Endodermal cell (in vitro differentiated cells): Measurements from ENCODE around the gene KARS1. TPM values are rescaled to one million over a fixed set of nuclear protein-coding genes. Genes with fewer than 3 reads are reported as not detected.

ENCODE experiments used
- DNase-seq: peaks from one replicate; pipeline ENCODE4 v3.0.0-alpha.2; 2017
- H3K27ac ChIP-seq: 2 replicates; pipeline ENCODE4 v1.5.1; 2013; ENCODE audit warnings: mild to moderate bottlenecking, low read depth, low read length, moderate library complexity
- H3K27me3 ChIP-seq: 2 replicates; pipeline ENCODE4 v1.6.1; 2013; ENCODE audit warnings: mild to moderate bottlenecking, low read length, moderate library complexity; ENCODE audit not compliant: insufficient read depth, control insufficient read depth, poor library complexity, severe bottlenecking
- H3K36me3 ChIP-seq: 2 replicates; pipeline ENCODE4 v1.7.0; 2013; ENCODE audit warnings: mild to moderate bottlenecking, low read length, moderate library complexity; ENCODE audit not compliant: control insufficient read depth, insufficient read depth
- H3K4me1 ChIP-seq: one replicate; pipeline ENCODE4 v1.7.0; 2013; ENCODE audit warnings: low read length; ENCODE audit not compliant: control insufficient read depth, insufficient read depth
- H3K4me3 ChIP-seq: 2 replicates; pipeline ENCODE4 v1.5.1; 2013; ENCODE audit warnings: mild to moderate bottlenecking, low read length, moderate library complexity
- H3K9ac ChIP-seq: 2 replicates; pipeline ENCODE4 v1.6.1; 2013; ENCODE audit warnings: mild to moderate bottlenecking, low read length, moderate library complexity; ENCODE audit not compliant: poor library complexity, severe bottlenecking; ENCODE audit errors: extremely low read depth
- H3K9me3 ChIP-seq: 2 replicates; pipeline ENCODE4 v1.6.1; 2013; ENCODE audit warnings: mild to moderate bottlenecking, low read length, moderate library complexity; ENCODE audit not compliant: control insufficient read depth
- H3K27ac Mint-ChIP-seq: 2 replicates; pipeline ENCODE4 v1.8.0; 2020; ENCODE audit warnings: mixed read lengths
- H3K27me3 Mint-ChIP-seq: 2 replicates; pipeline ENCODE4 v1.8.0; 2021; ENCODE audit warnings: mild to moderate bottlenecking, mixed read lengths; ENCODE audit not compliant: insufficient read depth
- H3K36me3 Mint-ChIP-seq: 2 replicates; pipeline ENCODE4 v1.8.0; 2020; ENCODE audit warnings: low read depth, mixed read lengths
- H3K4me1 Mint-ChIP-seq: 2 replicates; pipeline ENCODE4 v1.8.0; 2020; ENCODE audit warnings: mixed read lengths
- H3K4me3 Mint-ChIP-seq: 2 replicates; pipeline ENCODE4 v1.8.0; 2020; ENCODE audit warnings: mild to moderate bottlenecking, moderate library complexity, mixed read lengths
- H3K9me3 Mint-ChIP-seq: 2 replicates; pipeline ENCODE4 v1.8.0; 2020; ENCODE audit warnings: mild to moderate bottlenecking, mixed read lengths
- CTCF ChIP-seq: fragments of 200-600 bp; sonication (generic); conservative IDR thresholded peaks from 2 replicates; pipeline ENCODE4 v1.5.0; 2021; ENCODE audit warnings: antibody characterized with exemption, mild to moderate bottlenecking
- WGBS, 2 experiments: methylation state at CpG; one replicate each; pipeline versions ENCODE4 v1.1.5 to v1.1.7; 2013; ENCODE audit warnings: missing lambda C conversion rate in 2 of 2, mixed read lengths in 1 of 2; ENCODE audit not compliant: insufficient coverage in 1 of 2, insufficient read length in 1 of 2; 5-methylcytosine and 5-hydroxymethylcytosine counted together
- total RNA-seq, 2 donors: library from RNA; stranded (reverse); fragmentation: NEBNext Ultra II Directional in 1 of 2; extraction: Animal tissue kit (Norgen Biotek cat#: 25700) in 1 of 2; gene quantifications; 2 replicates in 1 of 2; 3 replicates in 1 of 2; pipeline ENCODE4 v1.2.1, GENCODE V29; 2021

The KARS1 gene
- total RNA-seq, 2 donors from 2014 or later: 141 to 168 TPM

DNA sequence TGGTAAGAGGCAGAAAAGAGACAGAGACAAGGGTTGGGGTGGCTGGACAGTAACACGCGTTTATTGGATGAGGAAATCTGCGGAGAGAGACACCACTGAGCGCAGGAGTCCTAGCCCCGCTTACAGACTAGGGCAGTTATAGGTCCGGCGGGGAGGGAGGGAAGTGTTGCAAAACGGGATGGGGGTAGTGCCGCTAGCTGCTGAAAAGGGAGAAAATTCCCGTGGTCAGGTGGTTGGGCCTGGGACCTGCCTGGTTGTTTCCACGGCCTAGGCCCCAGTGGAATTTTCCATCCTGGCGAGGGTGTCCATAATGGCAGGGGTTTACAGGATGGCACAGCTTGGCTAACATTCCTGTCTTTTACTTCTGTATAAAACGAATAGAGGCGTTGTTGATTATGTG is 34.8 kb upstream of the KARS1 start:
- H3K4me1 Mint-ChIP-seq: peaks cover 3% of the 10 kb centered on the region
- H3K4me3 ChIP-seq: no peak overlapping the region

GRCh38 chr16:75679366-75679765 is 31.9 kb upstream of the KARS1 start:
- no peak overlapping the region for H3K27ac Mint-ChIP-seq
- Histone ChIP-seq H3K27me3 (no peaks in the 10 kb centered on the region), H3K36me3 (no peaks in the 10 kb centered on the region), H3K27ac (no peak overlapping the region), H3K9ac (no peak overlapping the region), H3K9me3 (peaks cover 25% of the 10 kb centered on the region), H3K4me3 (no peak overlapping the region), H3K4me1 (no peaks in the 10 kb centered on the region)
- peaks cover 3% of the 10 kb centered on the region for H3K4me1 Mint-ChIP-seq
- H3K36me3 Mint-ChIP-seq: peaks cover 5% of the 10 kb centered on the region
- H3K27me3 Mint-ChIP-seq: no peaks in the 10 kb centered on the region
- WGBS, 2 experiments: 91 to 92% methylated on average over 5 of the region's 5 CpGs
- DNase-seq: no peak
- peaks cover 32% of the 10 kb centered on the region for H3K9me3 Mint-ChIP-seq
- H3K4me3 Mint-ChIP-seq: no peak overlapping the region
- no peak for TF ChIP-seq CTCF

More for the DNA sequence above, 34.8 kb upstream of the KARS1 start:
- Histone ChIP-seq H3K27ac (no peak overlapping the region), H3K9me3 (peaks cover 51% of the 10 kb centered on the region), H3K9ac (no peak overlapping the region), H3K36me3 (no peaks in the 10 kb centered on the region), H3K27me3 (no peaks in the 10 kb centered on the region), H3K4me1 (no peaks in the 10 kb centered on the region)
- H3K4me3 Mint-ChIP-seq: no peak overlapping the region
- no peak for DNase-seq
- H3K27me3 Mint-ChIP-seq: no peaks in the 10 kb centered on the region
- no peak overlapping the region for H3K27ac Mint-ChIP-seq
- peaks cover 51% of the 10 kb centered on the region for H3K9me3 Mint-ChIP-seq
- H3K36me3 Mint-ChIP-seq: peaks cover 5% of the 10 kb centered on the region
- WGBS, 2 experiments: 90 to 91% methylated on average over 14 of the region's 14 CpGs
- TF ChIP-seq CTCF: no peak

DNA sequence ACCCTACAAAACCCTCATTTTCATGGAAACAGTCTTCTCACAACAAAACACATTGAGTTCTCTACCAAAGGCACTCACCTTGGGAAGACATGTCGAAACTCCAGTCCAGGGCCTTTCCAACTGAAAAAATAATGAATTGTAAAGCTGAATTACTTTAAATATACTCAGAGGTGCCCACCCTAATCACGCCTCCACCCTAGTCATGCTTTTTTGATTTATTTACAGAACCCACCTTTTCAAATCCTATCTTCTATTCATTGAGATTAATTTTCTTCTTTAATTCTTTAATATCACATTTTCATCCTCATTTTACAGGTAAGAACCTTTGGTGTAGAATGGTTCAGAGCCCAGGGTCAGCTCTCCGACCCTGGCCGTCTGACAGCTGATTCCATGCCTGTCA is 29.4 kb upstream of the KARS1 start, which contains the start of gene CPHXL2:
CPHXL2 (minus strand) TSS at position 101 of the 400 bp plus-strand sequence; CDS start at position 91, 10 bp downstream.
- no peaks in the 10 kb centered on the region for H3K36me3 Mint-ChIP-seq
- H3K4me3 ChIP-seq: no peak within 1 kb of the TSS
- no peak within 1 kb of the TSS for H3K9ac ChIP-seq
- no peak for TF ChIP-seq CTCF
- H3K4me1 Mint-ChIP-seq: peaks cover 3% of the 10 kb centered on the region
- peaks cover under 1% of the 10 kb centered on the region for H3K9me3 ChIP-seq
- no peaks in the 10 kb centered on the region for H3K27me3 Mint-ChIP-seq
- no peak within 1 kb of the TSS for H3K27ac Mint-ChIP-seq
- H3K9me3 Mint-ChIP-seq: peaks cover 7% of the 10 kb centered on the region
- no peaks in the 10 kb centered on the region for H3K36me3 ChIP-seq
- H3K4me1 ChIP-seq: no peaks in the 10 kb centered on the region
- no peak within 1 kb of the TSS for H3K4me3 Mint-ChIP-seq
- H3K27me3 ChIP-seq: no peaks in the 10 kb centered on the region
- DNase-seq: no peak
- 96 to 100% methylated on average over 2 to 4 of the region's 4 CpGs for WGBS, 2 experiments
- H3K27ac ChIP-seq: no peak within 1 kb of the TSS
